ENCODE results near the gene CCDC120.

GRCh38 chrX:49060914-49061313 lies 2.1 kb downstream of the CCDC120 start:
- TF ChIP-seq CTCF (IDR thresholded peaks at IDR 0.05) (no peak), POLR2A (IDR thresholded peaks at IDR 0.05) (no peak)
